ENCODE measurements around the gene IGSF23.

- TF ChIP-seq CTCF (conservative IDR thresholded peaks at IDR 0.05; ENCODE audit: low read depth, low read length) = no peak
- TF ChIP-seq USF2 (IDR thresholded peaks at IDR 0.05; ENCODE audit: low read depth, low read length) = no peak
- TF ChIP-seq POLR2A (IDR thresholded peaks at IDR 0.05; ENCODE audit: low read depth, low read length) = no peak
Measured at GRCh38 chr19:44684892-44685863, 71.8 kb downstream of the IGSF23 start.

All from IMR-90 (cell line).